ENCODE results near the gene LIPJ. TPM values are rescaled to one million over a fixed set of nuclear protein-coding genes. Genes with fewer than 3 reads are reported as not detected.

The LIPJ gene
- total RNA-seq, 1 experiment from 2014 or later, result not detected

- Histone ChIP-seq H2BK12ac (ENCODE audit: insufficient read length, low read depth, low read length) (no peak overlapping the region), H2BK5ac (ENCODE audit: insufficient read length, low read length) (no peak overlapping the region), H3K14ac (ENCODE audit: insufficient read depth, low read length) (no peak overlapping the region), H3K23ac (ENCODE audit: insufficient read length, low read depth, low read length) (no peak overlapping the region), H2AFZ (ENCODE audit: low read length) (no peak overlapping the region), H3K27ac (ENCODE audit: insufficient read length, low read depth, low read length) (no peak overlapping the region), H4K8ac (replicated peaks; ENCODE audit: insufficient read length, low read depth, low read length) (no peak overlapping the region), H3K4me1 (ENCODE audit: insufficient read depth, low read length) (no peaks in the 10 kb centered on the region; the same call in 1 of the 2 replicates), H2BK15ac (ENCODE audit: low read depth, low read length) (no peak overlapping the region), H3K4me2 (ENCODE audit: insufficient read depth, insufficient read length, low read length) (no peak overlapping the region), H3K56ac (ENCODE audit: insufficient read length, low read depth, low read length) (no peak overlapping the region), H3K18ac (ENCODE audit: insufficient read length, low read depth, low read length) (no peak overlapping the region), H3K4ac (ENCODE audit: low read depth, low read length) (no peak overlapping the region), H3K9ac (ENCODE audit: extremely low read depth, insufficient read length, low read length) (no peak overlapping the region), H2BK120ac (ENCODE audit: low read depth, low read length, poor library complexity, severe bottlenecking) (no peak overlapping the region), H4K5ac (ENCODE audit: insufficient read length, low read depth, low read length) (no peak overlapping the region), H2BK20ac (ENCODE audit: low read depth, low read length, poor library complexity, severe bottlenecking) (no peak overlapping the region), H4K20me1 (ENCODE audit: control insufficient read depth, insufficient read depth, insufficient read length) (no peaks in the 10 kb centered on the region), H3K79me2 (ENCODE audit: insufficient read depth, low read length) (no peaks in the 10 kb centered on the region), H4K91ac (ENCODE audit: insufficient read length, low read depth, low read length) (no peak overlapping the region), H3K9me3 (ENCODE audit: control insufficient read depth, low read depth, low read length) (no peaks in the 10 kb centered on the region), H3K79me1 (ENCODE audit: insufficient read depth, low read depth, low read length, poor library complexity, severe bottlenecking) (no peaks in the 10 kb centered on the region), H3K23me2 (ENCODE audit: insufficient read length, low read depth, low read length, poor library complexity, severe bottlenecking) (no peaks in the 10 kb centered on the region), H2AK5ac (ENCODE audit: insufficient read length, low read length) (no peak overlapping the region), H3K27me3 (ENCODE audit: insufficient read depth, low read length) (no peaks in the 10 kb centered on the region), H3T11ph (ENCODE audit: low read length) (no peak overlapping the region)
- no CpG with 5 or more reads among the region's 2 CpGs for WGBS (ENCODE audit: extremely low coverage, insufficient read length, low lambda C conversion rate)
- DNase-seq, result no peak
- Mint-ChIP-seq H3K36me3 (ENCODE audit: insufficient read depth in 1 of 3, low read depth in 3 of 3) (no peaks in the 10 kb centered on the region), H3K4me3 (no peak overlapping the region), H3K27me3 (ENCODE audit: low read depth) (no peaks in the 10 kb centered on the region), H3K4me1 (peaks cover 0 to 4% of the 10 kb centered on the region in 2 experiments; a peak in 2 of 4 replicates), H3K27ac (no peak overlapping the region), H3K9me3 (no peaks in the 10 kb centered on the region)
- TF ChIP-seq CTCF (conservative IDR thresholded peaks at IDR 0.05), result peak; percentile 76
Measured at GRCh38 chr10:88553116-88553752, 33.3 kb upstream of the LIPJ start.
